Measurements from ENCODE around the gene IER3. TPM values are rescaled to one million over a fixed set of nuclear protein-coding genes. Genes with fewer than 3 reads are reported as not detected.

The IER3 gene
- 61.7 TPM for total RNA-seq

GRCh38 chr6:30744054-30744805 is at the start of gene IER3:
Gene IER3, minus strand, starts transcription at chr6:30744547. Its CDS starts 29 bp downstream, at chr6:30744518.
- peak; percentile 91 for DNase-seq (ENCODE audit: low spot score)

GRCh38 chr6:30793521-30794194 is 49.3 kb upstream of the IER3 start:
- DNase-seq (ENCODE audit: low spot score): no peak

- DNase-seq (ENCODE audit: low spot score): no peak
Measured at GRCh38 chr6:30792786-30793185, 48.4 kb upstream of the IER3 start.

- DNase-seq (ENCODE audit: low spot score): no peak
Measured at GRCh38 chr6:30790724-30791383, 46.5 kb upstream of the IER3 start.

GRCh38 chr6:30789606-30790005 is 45.3 kb upstream of the IER3 start:
- DNase-seq (ENCODE audit: low spot score): no peak

- no peak for DNase-seq (ENCODE audit: low spot score)
Measured at GRCh38 chr6:30787954-30788353, 43.6 kb upstream of the IER3 start.

- no peak for DNase-seq (ENCODE audit: low spot score)
Measured at GRCh38 chr6:30782425-30783014, 38.2 kb upstream of the IER3 start.

GRCh38 chr6:30781743-30782424 is 37.5 kb upstream of the IER3 start:
- DNase-seq (ENCODE audit: low spot score): peak; percentile 98

GRCh38 chr6:30781395-30781742 is 37.0 kb upstream of the IER3 start:
- no peak for DNase-seq (ENCODE audit: low spot score)

GRCh38 chr6:30780642-30780920 is 36.2 kb upstream of the IER3 start:
- DNase-seq (ENCODE audit: low spot score): no peak

- DNase-seq (ENCODE audit: low spot score): no peak
Measured at GRCh38 chr6:30779850-30780641, 35.7 kb upstream of the IER3 start.

GRCh38 chr6:30778001-30778635 is 33.8 kb upstream of the IER3 start:
- no peak for DNase-seq (ENCODE audit: low spot score)

- DNase-seq (ENCODE audit: low spot score): no peak
Measured at GRCh38 chr6:30777155-30777485, 32.8 kb upstream of the IER3 start.

GRCh38 chr6:30776390-30777154 is 32.2 kb upstream of the IER3 start:
- DNase-seq (ENCODE audit: low spot score): no peak

GRCh38 chr6:30775104-30775503 is 30.8 kb upstream of the IER3 start:
- no peak for DNase-seq (ENCODE audit: low spot score)

- no peak for DNase-seq (ENCODE audit: low spot score)
Measured at GRCh38 chr6:30774701-30775100, 30.4 kb upstream of the IER3 start.

GRCh38 chr6:30770592-30770991 is 26.2 kb upstream of the IER3 start:
- DNase-seq (ENCODE audit: low spot score): no peak

GRCh38 chr6:30769853-30770524 is 25.6 kb upstream of the IER3 start:
- DNase-seq (ENCODE audit: low spot score): no peak

- peak; percentile 75 for DNase-seq (ENCODE audit: low spot score)
Measured at GRCh38 chr6:30769088-30769852, 24.9 kb upstream of the IER3 start.

Measured in mucosa of gallbladder (tissue), 1 donor.